ENCODE measurements around the gene SMOC1. TPM values are rescaled to one million over a fixed set of nuclear protein-coding genes. Genes with fewer than 3 reads are reported as not detected.

The SMOC1 gene
- total and polyA plus RNA-seq, 9 of the 15 experiments (the other 6 are each of a cell fraction or from before 2014, with no cell fraction given), result 0.04 TPM; not detected in 8

GRCh38 chr14:69895109-69895508 is 15.9 kb downstream of the SMOC1 start:
- ChIA-PET POLR2A (no interaction called here), CTCF (ENCODE audit: low intra/inter-chr PET ratio) (no interaction called here)
- no peaks in the 10 kb centered on the region for H3K79me2 ChIP-seq (ENCODE audit: control insufficient read depth, insufficient read depth, low read length)
- FAIRE-seq, result no peak
- no peaks in the 10 kb centered on the region for H3K4me1 ChIP-seq (replicated peaks in 1 of 2; ENCODE audit: control insufficient read depth in 2 of 2, insufficient read depth in 2 of 2, low read length in 2 of 2)
- BruUV-seq (replicated peaks), result no TSS peak
- WGBS (ENCODE audit: insufficient coverage, low coverage, missing lambda C conversion rate), result 0% methylated on average over 5 of the region's 5 CpGs
- no peak overlapping the region for H3K27ac ChIP-seq (ENCODE audit: extremely low read depth, low read depth, low read length)
- H3K9me1 ChIP-seq (ENCODE audit: control insufficient read depth, insufficient read depth, low read length), result no peaks in the 10 kb centered on the region
- H3K36me3 ChIP-seq (ENCODE audit: control insufficient read depth, insufficient read depth, low read length), result no peaks in the 10 kb centered on the region
- no peaks in the 10 kb centered on the region for H4K20me1 ChIP-seq (replicated peaks; ENCODE audit: control insufficient read depth, insufficient read depth, low read length)
- H3K4me3 ChIP-seq, result no peak overlapping the region
- no peak for ATAC-seq
- H3K9ac ChIP-seq (ENCODE audit: insufficient read depth in 1 of 2, low read depth in 2 of 2, low read length in 2 of 2), result no peak overlapping the region
- no peak overlapping the region for H2AFZ ChIP-seq (ENCODE audit: low read depth, low read length)
- H3K9me3 ChIP-seq (replicated peaks; ENCODE audit: control insufficient read depth, insufficient read depth, low read depth, low read length), result no peaks in the 10 kb centered on the region
- no peak for DNase-seq (ENCODE audit: extremely low read depth in 1 of 4, low spot score in 3 of 4)
- H3K27me3 ChIP-seq (ENCODE audit: control insufficient read depth in 2 of 2, insufficient read depth in 2 of 2, low read length in 2 of 2), result no peaks in the 10 kb centered on the region; a peak in 1 of 5 replicates
- intact Hi-C loops (cut with micrococcal nuclease), result no loop called here
- in situ Hi-C loops (cut with MboI), result no loop called here
- no peak overlapping the region for H3K4me2 ChIP-seq (ENCODE audit: insufficient read depth, low read length)
- no peak for TF ChIP-seq KDM2B (CRISPR knock-in tag; IDR thresholded peaks at IDR 0.05)
- no peak for TF ChIP-seq CHAMP1 (IDR thresholded peaks at IDR 0.05)
- TF ChIP-seq ZNF280A (IDR thresholded peaks at IDR 0.05; ENCODE audit: low read depth, partially characterized antibody), result no peak
- no peak for TF ChIP-seq ZNF740 (CRISPR knock-in tag; IDR thresholded peaks at IDR 0.05)
- no peak for TF ChIP-seq ZNF740 (tag; IDR thresholded peaks at IDR 0.05)
- no peak for TF ChIP-seq RUNX1 (IDR thresholded peaks at IDR 0.05; ENCODE audit: low read depth)
- TF ChIP-seq CEBPB (tag; IDR thresholded peaks at IDR 0.05), result no peak
- TF ChIP-seq ZNF174 (CRISPR knock-in tag; IDR thresholded peaks at IDR 0.05), result no peak
- TF ChIP-seq XRCC3 (IDR thresholded peaks at IDR 0.05), result no peak
- TF ChIP-seq HMGN3 (IDR thresholded peaks at IDR 0.05; ENCODE audit: borderline replicate concordance, extremely low read depth, insufficient read length, low read depth, low read length), result no peak
- TF ChIP-seq THRB (CRISPR knock-in tag; conservative IDR thresholded peaks at IDR 0.05), result no peak
- no peak for TF ChIP-seq CTCF (IDR thresholded peaks at IDR 0.05 in 2 of 3, conservative IDR thresholded peaks at IDR 0.05 in 1 of 3; ENCODE audit: insufficient read depth in 2 of 3, low read depth in 1 of 3, low read length in 3 of 3)
- TF ChIP-seq SLC30A9 (CRISPR knock-in tag; IDR thresholded peaks at IDR 0.05), result no peak
- TF ChIP-seq RNF2 (IDR thresholded peaks at IDR 0.05), result no peak
